ENCODE results near the gene SLC17A8.

The SLC17A8 gene

GRCh38 chr12:100348657-100349454, 8.0 kb upstream of the SLC17A8 start (continued):
- no peak for TF ChIP-seq ZNF785 (tag by site-specific recombination; IDR thresholded peaks at IDR 0.05)
- TF ChIP-seq INSM2 (tag by site-specific recombination; IDR thresholded peaks at IDR 0.05), result no peak
- TF ChIP-seq ZNF518A (tag by site-specific recombination; conservative IDR thresholded peaks at IDR 0.05; ENCODE audit: low read depth), result no peak
- TF ChIP-seq ZNF513 (tag by site-specific recombination; IDR thresholded peaks at IDR 0.05), result no peak
- TF ChIP-seq ZNF629 (tag by site-specific recombination; IDR thresholded peaks at IDR 0.05), result no peak
- TF ChIP-seq ZNF692 (tag by site-specific recombination; IDR thresholded peaks at IDR 0.05), result no peak
- TF ChIP-seq AEBP2 (tag by site-specific recombination; IDR thresholded peaks at IDR 0.05; ENCODE audit: borderline replicate concordance), result no peak
- TF ChIP-seq ZNF362 (tag by site-specific recombination; IDR thresholded peaks at IDR 0.05), result 0 out of 2 replicates have a peak, but pooled peaks have one; percentile 19
- no peak for TF ChIP-seq ZNF292 (tag by site-specific recombination; IDR thresholded peaks at IDR 0.05; ENCODE audit: borderline replicate concordance, low read depth)
- TF ChIP-seq ZNF24 (tag by site-specific recombination; IDR thresholded peaks at IDR 0.05), result no peak
- no peak for TF ChIP-seq GLIS2 (tag by site-specific recombination; IDR thresholded peaks at IDR 0.05)
- TF ChIP-seq ZNF211 (tag by site-specific recombination; IDR thresholded peaks at IDR 0.05; ENCODE audit: low read depth), result no peak
- TF ChIP-seq BCL11B (tag by site-specific recombination; IDR thresholded peaks at IDR 0.05; ENCODE audit: low read depth), result no peak
- no peak for TF ChIP-seq ZNF791 (tag by site-specific recombination; IDR thresholded peaks at IDR 0.05)
- no peak for TF ChIP-seq OVOL3 (tag by site-specific recombination; IDR thresholded peaks at IDR 0.05)
